HepG2 (cell line): ENCODE data around the gene FOXN3. TPM values are rescaled to one million over a fixed set of nuclear protein-coding genes. Genes with fewer than 3 reads are reported as not detected.
A peak's percentile ranks its signal among the peaks of the same experiment; 100 is the strongest.

Experiments used
- AHDC1 ChIP-seq: sonication (generic); formaldehyde crosslinking; IDR thresholded peaks from 2 replicates; pipeline ENCODE4 v1.5.1; 2020; ENCODE audit warnings: mild to moderate bottlenecking, missing genetic modification reagents, borderline replicate concordance
- ARID2 ChIP-seq: sonication (generic); formaldehyde crosslinking; IDR thresholded peaks from 2 replicates; pipeline ENCODE4 v1.8.1; 2022; ENCODE audit warnings: mild to moderate bottlenecking, missing genetic modification reagents, borderline replicate concordance
- ATM ChIP-seq: fragments of 450-650 bp; IDR thresholded peaks from 2 replicates; pipeline ENCODE4 v1.7.1; 2017; ENCODE audit warnings: mild to moderate bottlenecking, borderline replicate concordance
- FOXA3 ChIP-seq: IDR thresholded peaks from 2 replicates; pipeline ENCODE4 v1.6.1; 2016; ENCODE audit warnings: missing genetic modification reagents, missing compliant biosample characterization
- KDM4B ChIP-seq: sonication (generic); formaldehyde crosslinking; IDR thresholded peaks from 2 replicates; pipeline ENCODE4 v1.4.0; 2020; ENCODE audit warnings: missing genetic modification reagents
- KDM6A ChIP-seq: IDR thresholded peaks from 2 replicates; pipeline ENCODE4 v1.6.1; 2016; ENCODE audit warnings: low read depth
- REL ChIP-seq: sonication (generic); formaldehyde crosslinking; conservative IDR thresholded peaks from 2 replicates; pipeline ENCODE4 v1.8.0; 2022; ENCODE audit warnings: mild to moderate bottlenecking, missing genetic modification reagents, moderate library complexity
- SNAI1 ChIP-seq: sonication (generic); formaldehyde crosslinking; IDR thresholded peaks from 2 replicates; pipeline ENCODE4 v1.5.0; 2020; ENCODE audit warnings: mild to moderate bottlenecking, missing genetic modification reagents, borderline replicate concordance
- ZBTB1 ChIP-seq: sonication (generic); formaldehyde crosslinking; IDR thresholded peaks from 2 replicates; pipeline ENCODE4 v1.4.0; 2020; ENCODE audit warnings: missing genetic modification reagents, borderline replicate concordance
- ZNF17 ChIP-seq: sonication (generic); formaldehyde crosslinking; IDR thresholded peaks from 2 replicates; pipeline ENCODE4 v1.5.0; 2020; ENCODE audit warnings: mild to moderate bottlenecking, missing genetic modification reagents
- ZNF224 ChIP-seq: sonication (generic); formaldehyde crosslinking; IDR thresholded peaks from 2 replicates; pipeline ENCODE4 v1.5.0; 2020; ENCODE audit warnings: mild to moderate bottlenecking, missing genetic modification reagents
- ZNF34 ChIP-seq: sonication (generic); formaldehyde crosslinking; IDR thresholded peaks from 2 replicates; pipeline ENCODE4 v1.4.0; 2020; ENCODE audit warnings: mild to moderate bottlenecking, missing genetic modification reagents, borderline replicate concordance
- ZNF720 ChIP-seq: sonication (generic); formaldehyde crosslinking; IDR thresholded peaks from 2 replicates; pipeline ENCODE4 v1.4.0; 2020; ENCODE audit warnings: missing genetic modification reagents
- polyA plus RNA-seq, 8 experiments: library from polyadenylated mRNA; depleted of rRNA in 3 of 8; stranded (reverse) in 7 of 8; unstranded in 1 of 8; fragments of >200 nt; fragmentation: Illumina TruSeq in 4 of 8; extraction: Trizol in 4 of 8; gene quantifications; 2 replicates each; pipeline versions ENCODE4 v1.2.1 to v1.2.3, GENCODE V29; 2011 to 2016; ENCODE audit warnings: low read depth in 4 of 8, missing spikeins in 1 of 8, mixed read lengths in 1 of 8; ENCODE audit not compliant: insufficient read depth in 1 of 8
- total RNA-seq, 5 experiments: library from RNA; depleted of rRNA; stranded (reverse); fragments of >200 nt; fragmentation: Illumina TruSeq; extraction: Trizol; gene quantifications; 2 replicates each; pipeline ENCODE4 v1.2.3, GENCODE V29; 2016; ENCODE audit warnings: low read depth in 1 of 5
- TF ChIP-seq, protein P1 (sequence below), 2 experiments: IDR thresholded peaks; 2 replicates each; pipeline ENCODE4 v1.6.1; 2011 to 2012; ENCODE audit warnings: low read length in 2 of 2, borderline replicate concordance in 1 of 2, low read depth in 1 of 2, mild to moderate bottlenecking in 1 of 2, moderate library complexity in 1 of 2

FOXN3 gene
- total and polyA plus RNA-seq, 2 of the 13 experiments (the other 11 are each of a cell fraction or from before 2014, with no cell fraction given) = 32.4 to 70.2 TPM

DNA sequence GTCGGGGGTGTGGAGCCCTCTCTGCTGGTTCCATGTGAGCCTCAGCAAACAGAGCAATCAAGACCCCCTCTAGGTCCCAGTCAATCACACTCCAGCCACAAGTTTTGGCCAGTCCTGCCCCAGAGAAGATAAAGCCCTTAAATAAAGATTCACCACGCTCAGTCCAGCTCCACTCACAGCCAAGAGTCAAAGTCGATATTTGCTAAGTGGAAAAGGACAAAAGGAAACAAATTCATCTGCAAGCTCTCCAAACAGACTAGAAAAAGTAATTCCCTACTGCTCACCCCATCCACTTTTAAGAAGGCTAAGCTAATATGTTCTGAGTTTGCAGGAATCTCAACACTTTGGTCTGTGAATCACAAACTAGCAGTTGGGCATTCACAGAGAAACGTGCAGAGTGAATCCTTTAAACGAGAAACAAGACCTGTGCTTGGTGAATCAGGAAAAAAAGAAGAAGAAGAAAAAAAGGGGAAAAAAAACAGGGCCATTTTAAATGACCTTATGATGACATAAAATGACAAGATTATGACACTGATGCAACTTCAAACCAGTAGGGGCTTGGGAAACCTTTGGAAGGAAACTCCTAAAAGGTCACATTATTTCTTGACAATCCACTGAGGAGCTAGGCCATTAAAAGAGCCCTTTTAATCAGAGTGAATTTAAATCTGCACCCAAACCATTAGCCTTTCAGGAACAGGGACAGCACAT, 41.8 kb upstream of the FOXN3 start (continued):
- TF ChIP-seq AHDC1 (CRISPR knock-in tag) (peak; percentile 88), ZNF224 (CRISPR knock-in tag) (no peak), ZNF34 (CRISPR knock-in tag) (no peak), ZNF720 (no peak), KDM6A (CRISPR knock-in tag) (no peak; the same call in none of the 2 replicates), ZBTB1 (CRISPR knock-in tag) (no peak), ZNF17 (CRISPR knock-in tag) (no peak), FOXA3 (peak; percentile 46; the same call in 1 of the 2 replicates), REL (no peak), ARID2 (CRISPR knock-in tag) (peak; percentile 69; the same call in 1 of the 2 replicates), ATM (no peak), KDM4B (no peak), SNAI1 (CRISPR knock-in tag) (no peak)
- TF ChIP-seq, protein P1, sequence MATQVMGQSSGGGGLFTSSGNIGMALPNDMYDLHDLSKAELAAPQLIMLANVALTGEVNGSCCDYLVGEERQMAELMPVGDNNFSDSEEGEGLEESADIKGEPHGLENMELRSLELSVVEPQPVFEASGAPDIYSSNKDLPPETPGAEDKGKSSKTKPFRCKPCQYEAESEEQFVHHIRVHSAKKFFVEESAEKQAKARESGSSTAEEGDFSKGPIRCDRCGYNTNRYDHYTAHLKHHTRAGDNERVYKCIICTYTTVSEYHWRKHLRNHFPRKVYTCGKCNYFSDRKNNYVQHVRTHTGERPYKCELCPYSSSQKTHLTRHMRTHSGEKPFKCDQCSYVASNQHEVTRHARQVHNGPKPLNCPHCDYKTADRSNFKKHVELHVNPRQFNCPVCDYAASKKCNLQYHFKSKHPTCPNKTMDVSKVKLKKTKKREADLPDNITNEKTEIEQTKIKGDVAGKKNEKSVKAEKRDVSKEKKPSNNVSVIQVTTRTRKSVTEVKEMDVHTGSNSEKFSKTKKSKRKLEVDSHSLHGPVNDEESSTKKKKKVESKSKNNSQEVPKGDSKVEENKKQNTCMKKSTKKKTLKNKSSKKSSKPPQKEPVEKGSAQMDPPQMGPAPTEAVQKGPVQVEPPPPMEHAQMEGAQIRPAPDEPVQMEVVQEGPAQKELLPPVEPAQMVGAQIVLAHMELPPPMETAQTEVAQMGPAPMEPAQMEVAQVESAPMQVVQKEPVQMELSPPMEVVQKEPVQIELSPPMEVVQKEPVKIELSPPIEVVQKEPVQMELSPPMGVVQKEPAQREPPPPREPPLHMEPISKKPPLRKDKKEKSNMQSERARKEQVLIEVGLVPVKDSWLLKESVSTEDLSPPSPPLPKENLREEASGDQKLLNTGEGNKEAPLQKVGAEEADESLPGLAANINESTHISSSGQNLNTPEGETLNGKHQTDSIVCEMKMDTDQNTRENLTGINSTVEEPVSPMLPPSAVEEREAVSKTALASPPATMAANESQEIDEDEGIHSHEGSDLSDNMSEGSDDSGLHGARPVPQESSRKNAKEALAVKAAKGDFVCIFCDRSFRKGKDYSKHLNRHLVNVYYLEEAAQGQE (IDR thresholded peaks at IDR 0.05; ENCODE audit: borderline replicate concordance in 1 of 2, low read depth in 1 of 2, low read length in 2 of 2) = no peak
